ENCODE data around the gene C1QTNF1.

DNA sequence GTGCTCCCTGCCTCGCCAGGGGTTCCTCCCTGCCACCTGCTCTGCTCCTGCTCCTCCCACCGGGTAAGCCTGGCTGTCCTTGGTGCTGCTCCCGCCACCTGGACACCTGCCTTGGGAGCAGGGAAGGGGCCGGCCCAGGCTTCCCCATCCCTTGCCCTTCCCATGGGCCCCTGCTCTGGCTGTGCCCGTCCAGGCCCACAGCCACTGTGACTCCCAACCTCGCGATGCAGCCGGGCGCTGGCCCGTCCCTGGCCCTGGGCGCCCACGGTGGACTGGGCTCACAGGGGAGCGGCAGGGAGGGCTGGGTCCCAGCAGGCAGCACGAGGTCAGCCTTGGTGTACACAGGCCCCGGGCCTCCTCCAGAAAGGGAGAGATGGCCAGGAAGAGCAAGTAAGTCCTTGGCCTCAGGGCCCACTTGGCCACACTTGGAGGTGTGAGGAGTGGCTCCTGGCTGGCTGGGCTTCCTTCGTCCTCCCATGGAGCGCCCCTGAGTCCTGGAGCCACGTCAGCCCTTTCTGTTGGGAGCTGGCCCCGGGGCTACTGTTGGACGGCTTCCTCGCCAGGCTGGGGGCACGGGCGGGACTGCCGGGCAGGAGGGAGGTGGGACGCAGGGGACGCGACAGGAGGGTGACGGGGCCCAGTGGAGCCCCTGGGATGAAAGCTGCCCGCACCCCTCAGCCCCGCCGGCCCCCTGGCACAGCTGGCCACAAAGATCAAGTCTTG, 65.9 kb downstream of the C1QTNF1 start:
- TF ChIP-seq, protein P1, sequence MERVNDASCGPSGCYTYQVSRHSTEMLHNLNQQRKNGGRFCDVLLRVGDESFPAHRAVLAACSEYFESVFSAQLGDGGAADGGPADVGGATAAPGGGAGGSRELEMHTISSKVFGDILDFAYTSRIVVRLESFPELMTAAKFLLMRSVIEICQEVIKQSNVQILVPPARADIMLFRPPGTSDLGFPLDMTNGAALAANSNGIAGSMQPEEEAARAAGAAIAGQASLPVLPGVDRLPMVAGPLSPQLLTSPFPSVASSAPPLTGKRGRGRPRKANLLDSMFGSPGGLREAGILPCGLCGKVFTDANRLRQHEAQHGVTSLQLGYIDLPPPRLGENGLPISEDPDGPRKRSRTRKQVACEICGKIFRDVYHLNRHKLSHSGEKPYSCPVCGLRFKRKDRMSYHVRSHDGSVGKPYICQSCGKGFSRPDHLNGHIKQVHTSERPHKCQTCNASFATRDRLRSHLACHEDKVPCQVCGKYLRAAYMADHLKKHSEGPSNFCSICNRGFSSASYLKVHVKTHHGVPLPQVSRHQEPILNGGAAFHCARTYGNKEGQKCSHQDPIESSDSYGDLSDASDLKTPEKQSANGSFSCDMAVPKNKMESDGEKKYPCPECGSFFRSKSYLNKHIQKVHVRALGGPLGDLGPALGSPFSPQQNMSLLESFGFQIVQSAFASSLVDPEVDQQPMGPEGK (CRISPR knock-in tag; IDR thresholded peaks at IDR 0.05; ENCODE audit: borderline replicate concordance), result no peak
- TF ChIP-seq CREB5 (CRISPR knock-in tag; IDR thresholded peaks at IDR 0.05; ENCODE audit: low read depth) (no peak), ISL1 (CRISPR knock-in tag; IDR thresholded peaks at IDR 0.05) (no peak), ARNTL (CRISPR knock-in tag; IDR thresholded peaks at IDR 0.05; ENCODE audit: borderline replicate concordance, low read depth) (no peak), ESRRG (CRISPR knock-in tag; IDR thresholded peaks at IDR 0.05) (no peak)

Measured in SK-N-SH treated with all-trans-retinoic acid at 6 μM for 48 hours (cell line).